Endothelial cell of umbilical vein (primary cell): Measurements from ENCODE around the gene RBPJL. TPM values are rescaled to one million over a fixed set of nuclear protein-coding genes. Genes with fewer than 3 reads are reported as not detected.

ENCODE experiments used
- BruUV-seq: library from RNA; stranded (reverse); fragments of 400-500 nt; replicated peaks from 2 replicates; lab custom pipeline; 2021; lab: Mats Ljungman, UMichigan
- CTCF ChIA-PET: fragments of 300-600, 350-600 bp; sonication (Branson Sonifier 250); formaldehyde crosslinking; loops from one replicate; lab custom pipeline; 2021; ENCODE audit warnings: antibody characterized with exemption, inconsistent platforms; lab: Charles Lee
- POLR2A ChIA-PET: fragments of 300-600, 350-600 bp; sonication (Branson Sonifier 250); formaldehyde crosslinking; loops from one replicate; lab custom pipeline; 2021; ENCODE audit warnings: antibody characterized with exemption, inconsistent platforms; lab: Charles Lee
- DNase-seq: peaks from one replicate; pipeline ENCODE4 v3.0.0-alpha.2; 2011; ENCODE audit warnings: low read depth, low spot score
- FAIRE-seq: peaks from 2 replicates; lab custom pipeline; 2011; peaks lifted over from hg19 to GRCh38; lab: Jason Lieb, UNC
- H2AFZ ChIP-seq: 2 replicates; pipeline ENCODE4 v1.6.0; 2012; ENCODE audit warnings: low read depth, low read length, control low read depth, inconsistent platforms
- H3K27ac ChIP-seq: 2 replicates; pipeline ENCODE4 v1.5.1; 2011; ENCODE audit warnings: low read depth, mild to moderate bottlenecking, control low read depth, low read length, moderate library complexity; ENCODE audit not compliant: insufficient read depth
- H3K27me3 ChIP-seq, 2 experiments: 2 replicates each; pipeline versions ENCODE4 v1.6.0 to v1.6.1; 2011; ENCODE audit warnings: low read length in 2 of 2, mixed read lengths in 1 of 2; ENCODE audit not compliant: control insufficient read depth in 2 of 2, insufficient read depth in 2 of 2
- H3K36me3 ChIP-seq, 2 experiments: 2 replicates in 1 of 2; 3 replicates in 1 of 2; pipeline ENCODE4 v1.5.1; 2011; ENCODE audit warnings: low read length in 2 of 2, mild to moderate bottlenecking in 1 of 2, moderate library complexity in 1 of 2; ENCODE audit not compliant: control insufficient read depth in 2 of 2, insufficient read depth in 2 of 2; ENCODE audit errors: extremely low read depth in 1 of 2
- H3K4me1 ChIP-seq: 3 replicates; pipeline ENCODE4 v1.5.1; 2011; ENCODE audit warnings: mild to moderate bottlenecking, low read length; ENCODE audit not compliant: control insufficient read depth, insufficient read depth; ENCODE audit errors: extremely low read depth
- H3K4me2 ChIP-seq: 2 replicates; pipeline ENCODE4 v1.6.1; 2011; ENCODE audit warnings: low read length, control low read depth, mixed read lengths; ENCODE audit not compliant: insufficient read depth
- H3K4me3 ChIP-seq, 3 experiments: fragments of 200-600 bp in 1 of 3; sonication (generic), shearing (Covaris generic) in 1 of 3; replicated peaks in 1 of 3; 2 replicates each; pipeline ENCODE4 v1.5.1; 2011 to 2016; ENCODE audit warnings: control low read depth in 3 of 3, low read length in 3 of 3, mild to moderate bottlenecking in 2 of 3, inconsistent platforms in 1 of 3, low read depth in 1 of 3, moderate library complexity in 1 of 3; ENCODE audit not compliant: insufficient read depth in 1 of 3
- H3K79me2 ChIP-seq: 2 replicates; pipeline ENCODE4 v1.6.0; 2012; ENCODE audit warnings: low read length, inconsistent platforms; ENCODE audit not compliant: control insufficient read depth, insufficient read depth
- H3K9ac ChIP-seq: replicated peaks from 2 replicates; pipeline ENCODE3; 2011; ENCODE audit warnings: low read length, control low read depth; ENCODE audit not compliant: insufficient read depth; ENCODE audit errors: extremely low read depth
- H3K9me1 ChIP-seq: replicated peaks from 3 replicates; pipeline ENCODE4 v1.6.0; 2011; ENCODE audit warnings: mild to moderate bottlenecking, low read length; ENCODE audit not compliant: control insufficient read depth, insufficient read depth; ENCODE audit errors: extremely low read depth
- H3K9me3 ChIP-seq: replicated peaks from 2 replicates; pipeline ENCODE4 v1.5.1; 2012; ENCODE audit warnings: low read length, inconsistent platforms; ENCODE audit not compliant: control insufficient read depth, insufficient read depth
- H4K20me1 ChIP-seq: replicated peaks from 2 replicates; pipeline ENCODE3; 2011; ENCODE audit warnings: mild to moderate bottlenecking, low read length; ENCODE audit not compliant: control insufficient read depth, insufficient read depth; ENCODE audit errors: extremely low read depth
- EZH2 ChIP-seq: IDR thresholded peaks from 2 replicates; pipeline ENCODE4 v1.6.1; 2012; ENCODE audit warnings: borderline replicate concordance, low read depth, mild to moderate bottlenecking, moderate library complexity, low read length, inconsistent platforms; ENCODE audit not compliant: severe bottlenecking
- FOS ChIP-seq: IDR thresholded peaks from 2 replicates; pipeline ENCODE4 v1.6.1; 2011; ENCODE audit warnings: mild to moderate bottlenecking, low read length, moderate library complexity, borderline replicate concordance; ENCODE audit not compliant: insufficient read depth
- GATA2 ChIP-seq: IDR thresholded peaks from 2 replicates; pipeline ENCODE4 v1.7.0; 2011; ENCODE audit warnings: low read depth, mild to moderate bottlenecking, moderate library complexity, mixed read lengths, low read length; ENCODE audit not compliant: insufficient read length, insufficient read depth
- JUN ChIP-seq: IDR thresholded peaks from 2 replicates; pipeline ENCODE4 v1.6.1; 2011; ENCODE audit warnings: borderline replicate concordance, low read depth; ENCODE audit not compliant: insufficient read length, insufficient read depth
- MYC ChIP-seq: IDR thresholded peaks from one replicate; pipeline ENCODE4 v1.6.1; 2011; ENCODE audit warnings: mild to moderate bottlenecking, low read depth, low read length
- POLR2A ChIP-seq: IDR thresholded peaks from 2 replicates; pipeline ENCODE4 v1.6.1; 2012; ENCODE audit warnings: low read depth, mild to moderate bottlenecking, control low read depth, low read length
- POLR2AphosphoS5 ChIP-seq: IDR thresholded peaks from 2 replicates; pipeline ENCODE4 v1.6.1; 2012; ENCODE audit warnings: low read depth, mild to moderate bottlenecking, control low read depth, low read length, moderate library complexity; ENCODE audit not compliant: insufficient read depth
- dilution Hi-C: fragments of 300-500 bp; cut with MboI; formaldehyde crosslinking; loops from one replicate; pipeline ENCODE4 v1.15.0; 2019; ENCODE audit warnings: low sequenced_read_pairs; ENCODE audit not compliant: extremely low pct_ligation_motif_present
- intact Hi-C: fragments of 100-400 bp; cut with micrococcal nuclease; formaldehyde crosslinking; loops from one replicate; pipeline ENCODE4 v1.10.0; 2022
- polyA plus RNA-seq, 4 experiments: library from polyadenylated mRNA; depleted of rRNA in 3 of 4; stranded (reverse) in 3 of 4; unstranded in 1 of 4; fragments of >200 nt; gene quantifications; 2 replicates each; pipeline versions ENCODE4 v1.2.1 to v1.2.3, GENCODE V29; 2011 to 2012; ENCODE audit warnings: missing spikeins in 1 of 4
- total RNA-seq: library from RNA; stranded (reverse); gene quantifications from 2 replicates; pipeline ENCODE4 v1.2.3, GENCODE V29; 2021
- TF ChIP-seq, protein P1 (sequence below), 2 donors: IDR thresholded peaks; 1 replicate in 1 of 2; 2 replicates in 1 of 2; pipeline ENCODE4 v1.5.1; 2011; ENCODE audit warnings: low read length in 2 of 2, mild to moderate bottlenecking in 2 of 2, moderate library complexity in 2 of 2, control low read depth in 1 of 2, inconsistent platforms in 1 of 2, low read depth in 1 of 2; ENCODE audit not compliant: insufficient read depth in 1 of 2; ENCODE audit errors: extremely low read depth in 1 of 2
- TF ChIP-seq, protein P2 (sequence below): IDR thresholded peaks from 2 replicates; pipeline ENCODE4 v1.6.1; 2011; ENCODE audit not compliant: insufficient read depth, insufficient read length

The RBPJL gene
- total and polyA plus RNA-seq, 2 donors (not counting 3 experiments of a cell fraction or from before 2014, with no cell fraction given) = not detected

DNA sequence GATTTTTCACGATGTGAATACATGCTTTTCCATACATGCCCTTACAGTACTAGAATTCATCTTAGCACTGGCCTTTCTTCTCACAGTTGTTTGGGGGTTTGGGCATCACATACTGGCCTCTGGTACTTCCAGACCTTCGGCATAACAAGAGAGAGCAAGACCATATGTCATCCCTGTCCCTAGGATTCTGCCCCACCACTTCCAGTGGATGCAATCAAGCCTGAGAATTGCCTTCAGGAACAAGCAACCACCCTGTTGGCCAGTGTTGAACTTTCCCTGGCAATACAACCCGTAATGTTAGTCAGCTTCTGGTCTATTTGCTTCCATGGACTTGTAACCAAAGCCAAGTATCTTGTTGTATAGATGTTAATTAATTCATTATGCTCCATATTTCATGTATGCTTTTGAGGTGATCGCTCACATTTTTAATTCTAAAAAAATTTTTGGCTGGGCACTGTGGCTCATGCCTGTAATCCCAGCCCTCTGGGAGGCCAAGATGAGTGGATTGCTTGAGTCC lies 36.8 kb upstream of the RBPJL start:
- CTCF ChIA-PET = interaction anchor here (2.4 kb wide), 1 partner anchor 24 kb away, joined by 8 read pairs; no protein-coding TSS in a partner anchor
- intact Hi-C loops = no loop called here
- no peak for FAIRE-seq

More for the DNA sequence above, 36.8 kb upstream of the RBPJL start:
- dilution Hi-C loops = no loop called here
- Histone ChIP-seq H3K9ac (no peak overlapping the region), H2AFZ (no peak overlapping the region), H3K36me3 (no peaks in the 10 kb centered on the region), H3K79me2 (no peaks in the 10 kb centered on the region), H3K27me3 (peaks cover 4 to 26% of the 10 kb centered on the region in 2 experiments), H3K9me1 (no peaks in the 10 kb centered on the region), H3K4me2 (no peak overlapping the region), H3K4me3 (no peak overlapping the region), H4K20me1 (no peaks in the 10 kb centered on the region), H3K27ac (no peak overlapping the region), H3K4me1 (no peaks in the 10 kb centered on the region), H3K9me3 (no peaks in the 10 kb centered on the region)
- POLR2A ChIA-PET = no interaction called here
- no TSS peak for BruUV-seq
- DNase-seq = no peak
- TF ChIP-seq, protein P1, sequence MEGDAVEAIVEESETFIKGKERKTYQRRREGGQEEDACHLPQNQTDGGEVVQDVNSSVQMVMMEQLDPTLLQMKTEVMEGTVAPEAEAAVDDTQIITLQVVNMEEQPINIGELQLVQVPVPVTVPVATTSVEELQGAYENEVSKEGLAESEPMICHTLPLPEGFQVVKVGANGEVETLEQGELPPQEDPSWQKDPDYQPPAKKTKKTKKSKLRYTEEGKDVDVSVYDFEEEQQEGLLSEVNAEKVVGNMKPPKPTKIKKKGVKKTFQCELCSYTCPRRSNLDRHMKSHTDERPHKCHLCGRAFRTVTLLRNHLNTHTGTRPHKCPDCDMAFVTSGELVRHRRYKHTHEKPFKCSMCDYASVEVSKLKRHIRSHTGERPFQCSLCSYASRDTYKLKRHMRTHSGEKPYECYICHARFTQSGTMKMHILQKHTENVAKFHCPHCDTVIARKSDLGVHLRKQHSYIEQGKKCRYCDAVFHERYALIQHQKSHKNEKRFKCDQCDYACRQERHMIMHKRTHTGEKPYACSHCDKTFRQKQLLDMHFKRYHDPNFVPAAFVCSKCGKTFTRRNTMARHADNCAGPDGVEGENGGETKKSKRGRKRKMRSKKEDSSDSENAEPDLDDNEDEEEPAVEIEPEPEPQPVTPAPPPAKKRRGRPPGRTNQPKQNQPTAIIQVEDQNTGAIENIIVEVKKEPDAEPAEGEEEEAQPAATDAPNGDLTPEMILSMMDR (IDR thresholded peaks at IDR 0.05; ENCODE audit: extremely low read depth in 1 of 2, insufficient read depth in 1 of 2, low read depth in 1 of 2, low read length in 2 of 2) = no peak
- TF ChIP-seq GATA2 (no peak), POLR2A (no peak), POLR2AphosphoS5 (no peak), JUN (no peak), MYC (no peak), FOS (no peak), EZH2 (no peak)
- TF ChIP-seq, protein P2, sequence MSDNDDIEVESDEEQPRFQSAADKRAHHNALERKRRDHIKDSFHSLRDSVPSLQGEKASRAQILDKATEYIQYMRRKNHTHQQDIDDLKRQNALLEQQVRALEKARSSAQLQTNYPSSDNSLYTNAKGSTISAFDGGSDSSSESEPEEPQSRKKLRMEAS = no peak
